IMR-90 (cell line): Measurements from ENCODE around the gene MPST.
A peak's percentile ranks its signal among the peaks of the same experiment; 100 is the strongest.

ENCODE experiments used
- BHLHE40 ChIP-seq: fragments of 150-350 bp; IDR thresholded peaks from 2 replicates; pipeline ENCODE4 v1.6.1; 2016; ENCODE audit warnings: mild to moderate bottlenecking, low read depth, low read length
- CEBPB ChIP-seq: IDR thresholded peaks from 2 replicates; pipeline ENCODE4 v1.6.1; 2012; ENCODE audit warnings: low read depth, low read length, improper control_type of control experiment
- CTCF ChIP-seq: conservative IDR thresholded peaks from 2 replicates; pipeline ENCODE4 v1.5.1; 2012; ENCODE audit warnings: mild to moderate bottlenecking, low read depth, low read length, improper control_type of control experiment
- FOS ChIP-seq: fragments of 150-350 bp; IDR thresholded peaks from 2 replicates; pipeline ENCODE4 v1.6.1; 2016; ENCODE audit warnings: low read depth, low read length
- MAFK ChIP-seq: IDR thresholded peaks from 2 replicates; pipeline ENCODE4 v1.6.1; 2012; ENCODE audit warnings: low read depth, low read length, improper control_type of control experiment
- MAZ ChIP-seq: IDR thresholded peaks from 2 replicates; pipeline ENCODE4 v1.6.1; 2012; ENCODE audit warnings: low read depth, mild to moderate bottlenecking, low read length, improper control_type of control experiment, moderate library complexity, borderline replicate concordance
- POLR2A ChIP-seq: IDR thresholded peaks from 2 replicates; pipeline ENCODE4 v1.6.1; 2012; ENCODE audit warnings: mild to moderate bottlenecking, low read depth, low read length
- RAD21 ChIP-seq: IDR thresholded peaks from 2 replicates; pipeline ENCODE4 v1.6.1; 2012; ENCODE audit warnings: low read length, improper control_type of control experiment
- RCOR1 ChIP-seq: IDR thresholded peaks from 2 replicates; pipeline ENCODE4 v1.6.1; 2012; ENCODE audit warnings: mild to moderate bottlenecking, low read length, improper control_type of control experiment; ENCODE audit not compliant: insufficient replicate concordance
- SMC3 ChIP-seq: fragments of 150-350 bp; IDR thresholded peaks from 2 replicates; pipeline ENCODE4 v1.6.1; 2016; ENCODE audit warnings: low read depth, mild to moderate bottlenecking, antibody characterized with exemption, low read length, moderate library complexity
- USF2 ChIP-seq: fragments of 150-350 bp; IDR thresholded peaks from 2 replicates; pipeline ENCODE4 v1.6.1; 2017; ENCODE audit warnings: mild to moderate bottlenecking, antibody characterized with exemption, low read length, low read depth

- peak; percentile 43 for TF ChIP-seq CTCF
- no peak for TF ChIP-seq FOS
- TF ChIP-seq POLR2A: no peak
- TF ChIP-seq USF2: no peak
- peak; percentile 33 for TF ChIP-seq RAD21
- TF ChIP-seq SMC3: no peak
- no peak for TF ChIP-seq RCOR1
- no peak for TF ChIP-seq BHLHE40
- no peak for TF ChIP-seq MAZ
- TF ChIP-seq CEBPB: no peak
- TF ChIP-seq MAFK: no peak
Observed at GRCh38 chr22:36986242-36986821, 33.2 kb upstream of the MPST start.
